WERI-Rb-1 (cell line): ENCODE measurements around the gene FOXP4.

Experiments used
- DNase-seq: peaks from one replicate; pipeline ENCODE4 v3.0.0-alpha.2; 2020
- H3K27ac ChIP-seq: fragments of 250-450 bp; sonication (Bioruptor Pico); 2 replicates; pipeline ENCODE4 v1.5.1; 2020; ENCODE audit warnings: mild to moderate bottlenecking, moderate library complexity
- H3K27me3 ChIP-seq: fragments of 250-450 bp; sonication (Bioruptor Pico); 2 replicates; pipeline ENCODE4 v1.5.1; 2021; ENCODE audit warnings: mild to moderate bottlenecking, low read depth, moderate library complexity; ENCODE audit not compliant: insufficient read depth, severe bottlenecking
- H3K36me3 ChIP-seq: fragments of 250-450 bp; sonication (Bioruptor Pico); 2 replicates; pipeline ENCODE4 v1.5.1; 2020; ENCODE audit warnings: mild to moderate bottlenecking, moderate library complexity
- H3K4me3 ChIP-seq: 2 replicates; pipeline ENCODE4 v1.5.1; 2011; ENCODE audit warnings: low read depth, mild to moderate bottlenecking, control low read depth, low read length
- H3K9me3 ChIP-seq: fragments of 250-450 bp; sonication (Bioruptor Pico); 2 replicates; pipeline ENCODE4 v1.5.1; 2021; ENCODE audit warnings: mild to moderate bottlenecking, moderate library complexity; ENCODE audit not compliant: severe bottlenecking
- TF ChIP-seq, protein P1 (sequence below): IDR thresholded peaks from 2 replicates; pipeline ENCODE4 v1.5.1; 2011; ENCODE audit warnings: low read depth, mild to moderate bottlenecking, control low read depth, inconsistent platforms, low read length

Gene FOXP4

GRCh38 chr6:41577356-41578216 is 31.4 kb downstream of the FOXP4 start:
- Histone ChIP-seq H3K36me3 (peaks cover 54% of the 10 kb centered on the region), H3K27me3 (no peaks in the 10 kb centered on the region), H3K4me3 (peak overlapping the region; percentile 26), H3K9me3 (no peaks in the 10 kb centered on the region), H3K27ac (peak overlapping the region; percentile 93)
- DNase-seq = peak; percentile 71
- TF ChIP-seq, protein P1, sequence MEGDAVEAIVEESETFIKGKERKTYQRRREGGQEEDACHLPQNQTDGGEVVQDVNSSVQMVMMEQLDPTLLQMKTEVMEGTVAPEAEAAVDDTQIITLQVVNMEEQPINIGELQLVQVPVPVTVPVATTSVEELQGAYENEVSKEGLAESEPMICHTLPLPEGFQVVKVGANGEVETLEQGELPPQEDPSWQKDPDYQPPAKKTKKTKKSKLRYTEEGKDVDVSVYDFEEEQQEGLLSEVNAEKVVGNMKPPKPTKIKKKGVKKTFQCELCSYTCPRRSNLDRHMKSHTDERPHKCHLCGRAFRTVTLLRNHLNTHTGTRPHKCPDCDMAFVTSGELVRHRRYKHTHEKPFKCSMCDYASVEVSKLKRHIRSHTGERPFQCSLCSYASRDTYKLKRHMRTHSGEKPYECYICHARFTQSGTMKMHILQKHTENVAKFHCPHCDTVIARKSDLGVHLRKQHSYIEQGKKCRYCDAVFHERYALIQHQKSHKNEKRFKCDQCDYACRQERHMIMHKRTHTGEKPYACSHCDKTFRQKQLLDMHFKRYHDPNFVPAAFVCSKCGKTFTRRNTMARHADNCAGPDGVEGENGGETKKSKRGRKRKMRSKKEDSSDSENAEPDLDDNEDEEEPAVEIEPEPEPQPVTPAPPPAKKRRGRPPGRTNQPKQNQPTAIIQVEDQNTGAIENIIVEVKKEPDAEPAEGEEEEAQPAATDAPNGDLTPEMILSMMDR = no peak

DNA sequence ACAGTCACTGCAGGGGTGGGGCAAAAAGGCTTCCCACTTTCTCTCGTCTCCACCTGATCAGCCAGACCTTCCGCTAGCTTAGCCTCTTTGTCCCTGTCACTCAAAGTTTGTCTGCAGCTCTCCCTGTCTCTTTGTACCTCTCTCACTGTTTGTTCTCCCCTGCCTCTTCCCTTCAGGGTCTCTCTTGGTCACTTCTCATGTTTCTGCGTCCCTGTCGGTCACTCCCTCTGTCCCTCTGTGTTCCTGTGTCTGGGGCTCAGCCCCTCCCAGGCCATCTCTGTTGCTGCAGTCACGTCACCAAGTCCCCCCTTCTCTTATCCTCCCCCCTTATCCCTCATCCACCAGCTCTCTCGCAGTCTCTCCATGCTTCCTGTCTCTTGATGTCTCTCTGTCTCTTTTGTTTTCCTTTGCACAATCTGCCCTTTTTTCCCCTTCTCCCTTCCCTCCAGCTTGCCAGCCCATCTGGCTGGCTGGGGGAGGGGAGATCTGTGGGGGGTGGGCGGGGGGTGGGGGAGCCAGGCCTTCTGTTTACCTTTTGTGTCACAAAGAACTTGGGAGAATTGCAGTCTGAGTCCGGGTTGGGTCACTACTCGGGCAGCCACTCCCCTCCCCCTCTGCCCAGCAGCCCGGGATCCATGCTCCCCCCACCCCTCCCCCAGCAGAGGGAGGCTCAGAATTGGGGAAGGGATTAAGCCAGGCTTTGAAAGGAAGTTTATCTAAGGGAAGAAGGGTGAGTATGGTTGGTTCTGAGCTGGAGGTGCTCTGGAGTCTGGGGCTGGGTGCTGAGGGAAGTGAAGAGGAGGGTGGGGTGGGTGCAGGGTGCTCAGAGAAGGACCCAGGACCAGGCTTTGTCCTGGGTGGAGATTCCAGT is 32.3 kb downstream of the FOXP4 start:
- peak; percentile 99 for DNase-seq
- Histone ChIP-seq H3K9me3 (no peaks in the 10 kb centered on the region), H3K27ac (peak overlapping the region; percentile 93), H3K4me3 (peak overlapping the region; percentile 26), H3K36me3 (peaks cover 45% of the 10 kb centered on the region), H3K27me3 (no peaks in the 10 kb centered on the region)
- TF ChIP-seq, protein P1 = no peak

DNA sequence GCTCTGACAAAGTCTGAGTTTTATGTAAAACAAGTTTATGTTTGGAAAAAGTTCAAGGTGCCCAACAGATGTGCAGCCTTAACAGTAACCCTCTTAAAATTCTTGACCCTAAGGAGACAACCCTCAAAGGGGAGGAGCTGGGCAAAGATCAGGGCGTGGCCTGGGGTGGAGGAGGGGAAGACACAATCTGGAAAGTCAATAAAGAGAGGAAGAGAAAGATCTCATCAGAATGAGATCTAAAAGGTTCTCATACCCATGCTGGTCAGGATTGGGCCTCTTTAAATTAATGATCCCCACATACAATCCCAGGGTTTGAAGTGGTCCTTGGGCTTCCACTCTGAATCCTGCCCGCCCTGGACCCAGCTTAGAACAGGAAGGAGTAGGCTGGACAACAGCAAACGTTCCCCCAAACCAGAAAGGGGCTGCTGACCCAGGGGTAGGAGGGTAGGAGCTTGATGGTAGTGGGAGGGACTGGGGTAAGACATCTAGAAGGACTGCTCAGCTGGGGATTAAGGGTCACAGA is 33.0 kb downstream of the FOXP4 start:
- Histone ChIP-seq H3K27ac (peak overlapping the region; percentile 93), H3K4me3 (peak overlapping the region; percentile 3; the same call in 1 of the 2 replicates), H3K27me3 (no peaks in the 10 kb centered on the region), H3K36me3 (peaks cover 42% of the 10 kb centered on the region), H3K9me3 (no peaks in the 10 kb centered on the region)
- peak; percentile 89 for DNase-seq
- TF ChIP-seq, protein P1 = no peak

GRCh38 chr6:41580690-41581089 is 34.5 kb downstream of the FOXP4 start:
- TF ChIP-seq, protein P1 = no peak
- no peaks in the 10 kb centered on the region for H3K27me3 ChIP-seq
- no peak overlapping the region for H3K4me3 ChIP-seq
- no peak for DNase-seq
- peaks cover 47% of the 10 kb centered on the region for H3K36me3 ChIP-seq
- H3K27ac ChIP-seq = peak overlapping the region; percentile 93
- H3K9me3 ChIP-seq = no peaks in the 10 kb centered on the region

DNA sequence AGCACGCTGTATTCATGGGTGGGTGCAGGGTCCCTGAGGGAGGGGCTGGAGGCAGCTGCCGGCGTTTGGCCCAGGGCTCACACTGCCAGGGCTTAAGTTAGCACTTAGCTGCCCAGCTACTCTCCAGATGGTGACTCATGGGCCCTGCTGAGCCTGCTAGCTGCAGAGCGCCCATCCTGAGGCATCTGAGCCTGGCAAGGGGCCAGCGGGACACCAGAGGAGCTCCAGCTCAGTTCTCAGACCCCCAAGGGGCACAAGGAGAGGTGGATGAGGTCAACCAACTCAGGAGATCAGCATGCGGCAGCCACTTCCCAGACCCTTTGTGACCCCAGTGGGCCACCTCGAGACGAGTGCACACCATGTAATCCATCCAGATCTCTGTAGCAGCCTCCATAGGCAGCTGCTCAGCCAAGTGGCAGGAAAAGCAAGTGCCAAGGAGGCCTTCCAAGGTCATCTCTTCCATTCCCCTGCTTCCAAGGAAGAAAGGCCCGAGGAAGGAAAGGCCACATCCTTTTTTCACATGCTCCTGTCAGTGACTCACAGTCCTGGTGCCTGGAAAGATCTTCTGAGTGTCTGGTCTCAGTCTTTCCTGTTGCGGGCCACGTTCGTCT is 35.3 kb downstream of the FOXP4 start:
- peak; percentile 84 for DNase-seq
- no peak overlapping the region for H3K4me3 ChIP-seq
- H3K27ac ChIP-seq = peak overlapping the region; percentile 93
- TF ChIP-seq, protein P1 = peak; percentile 19; the same call in 1 of the 2 replicates
- H3K27me3 ChIP-seq = no peaks in the 10 kb centered on the region
- H3K36me3 ChIP-seq = peaks cover 53% of the 10 kb centered on the region
- H3K9me3 ChIP-seq = no peaks in the 10 kb centered on the region
